Measurements from ENCODE around the gene BBS9.

DNA sequence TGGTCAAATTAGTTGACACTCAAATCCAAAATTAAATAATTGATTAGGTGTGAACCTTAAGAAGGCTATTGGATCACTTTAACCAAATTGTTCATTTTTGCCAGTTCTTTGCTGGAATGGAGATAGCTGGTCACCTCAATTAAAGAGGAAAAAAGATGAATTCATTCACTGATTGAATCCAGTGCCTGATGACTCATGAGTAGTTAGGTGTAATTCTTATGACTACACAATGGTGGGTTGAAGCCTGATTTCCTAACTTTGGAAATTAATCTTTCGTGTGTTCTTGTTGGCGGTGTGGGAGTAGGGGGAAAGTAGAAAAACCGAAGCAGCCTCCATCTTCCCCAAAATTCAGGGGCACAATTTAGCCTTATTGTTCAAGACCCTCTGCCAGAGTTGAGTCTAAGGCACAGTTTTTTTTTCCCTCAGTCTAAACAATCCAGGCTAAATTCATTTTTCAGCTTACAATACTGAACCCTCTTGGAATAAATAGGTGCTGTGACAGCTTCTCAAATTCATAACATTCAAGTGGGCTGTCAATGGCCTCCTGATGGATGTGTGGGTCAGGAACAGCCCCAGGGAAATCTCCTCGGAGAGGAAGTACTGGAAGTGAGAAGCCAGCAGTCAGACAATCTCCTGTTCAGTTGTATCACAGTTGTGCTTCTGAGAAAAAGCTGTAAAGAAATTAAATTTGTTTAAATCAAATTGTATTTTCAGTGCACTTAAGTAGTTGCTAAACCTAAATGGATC lies 356.6 kb downstream of the BBS9 start:
- TF ChIP-seq POLR2A (IDR thresholded peaks at IDR 0.05) (no peak), CTCF (IDR thresholded peaks at IDR 0.05) (no peak)

Measured in heart left ventricle (tissue), 13 donors.